B cell (primary cell): ENCODE data around the gene VPS72.

Experiments used
- CTCF ChIP-seq: fragments of 200-600 bp; IDR thresholded peaks from one replicate; pipeline ENCODE4 v1.8.0; 2022; ENCODE audit warnings: antibody characterized with exemption, mild to moderate bottlenecking
- EZH2 ChIP-seq: IDR thresholded peaks from 2 replicates; pipeline ENCODE4 v1.6.1; 2012; ENCODE audit warnings: borderline replicate concordance, low read depth, mild to moderate bottlenecking, moderate library complexity, low read length; ENCODE audit not compliant: insufficient read depth, poor library complexity, severe bottlenecking

- TF ChIP-seq CTCF (no peak), EZH2 (no peak)
These were observed 55.6 kb downstream of the VPS72 start for GRCh38 chr1:151134396-151134795.
